NCI-H2081 treated with DMSO at 0.1 percent for 48 hours (cell line): ENCODE data around the gene ADGRB3.
"Not testable (repeated sequence)": the region's sequence is repeated elsewhere in the genome, so short reads cannot be mapped to it uniquely, and the experiment has no call there.

ENCODE experiments used
- DNase-seq: peaks from one replicate; lab custom pipeline; 2025; lab: John Stamatoyannopoulos, UW

Gene ADGRB3

GRCh38 chr6:68790128-68790527 lies 155.0 kb downstream of the ADGRB3 start:
- DNase-seq = not testable (repeated sequence)

GRCh38 chr6:68814976-68815375 lies 179.9 kb downstream of the ADGRB3 start:
- DNase-seq = not testable (repeated sequence)

GRCh38 chr6:68826501-68826900 lies 191.4 kb downstream of the ADGRB3 start:
- no peak for DNase-seq

GRCh38 chr6:68834551-68834950 lies 199.5 kb downstream of the ADGRB3 start:
- no peak for DNase-seq

GRCh38 chr6:68838571-68838970 lies 203.5 kb downstream of the ADGRB3 start:
- no peak for DNase-seq

- DNase-seq = no peak
These were observed 217.7 kb downstream of the ADGRB3 start for GRCh38 chr6:68852791-68853190.

GRCh38 chr6:68859233-68859632 lies 224.2 kb downstream of the ADGRB3 start:
- no peak for DNase-seq

GRCh38 chr6:68868646-68869045 lies 233.6 kb downstream of the ADGRB3 start:
- no peak for DNase-seq

- no peak for DNase-seq
These were observed 238.2 kb downstream of the ADGRB3 start for GRCh38 chr6:68873236-68873635.

- DNase-seq = no peak
These were observed 239.7 kb downstream of the ADGRB3 start for GRCh38 chr6:68874747-68875146.

- no peak for DNase-seq
These were observed 240.3 kb downstream of the ADGRB3 start for GRCh38 chr6:68875403-68875802.

GRCh38 chr6:68876792-68877493 lies 241.9 kb downstream of the ADGRB3 start:
- DNase-seq = no peak

GRCh38 chr6:68880050-68880813 lies 245.2 kb downstream of the ADGRB3 start:
- DNase-seq = no peak

GRCh38 chr6:68883325-68883724 lies 248.2 kb downstream of the ADGRB3 start:
- not testable (repeated sequence) for DNase-seq

GRCh38 chr6:68891419-68891818 lies 256.3 kb downstream of the ADGRB3 start:
- DNase-seq = no peak

GRCh38 chr6:68892452-68892851 lies 257.4 kb downstream of the ADGRB3 start:
- no peak for DNase-seq

GRCh38 chr6:68895929-68896328 lies 260.8 kb downstream of the ADGRB3 start:
- no peak for DNase-seq

GRCh38 chr6:68901044-68901443 lies 266.0 kb downstream of the ADGRB3 start:
- no peak for DNase-seq

- DNase-seq = no peak
These were observed 276.3 kb downstream of the ADGRB3 start for GRCh38 chr6:68911334-68911733.

- DNase-seq = no peak
These were observed 276.7 kb downstream of the ADGRB3 start for GRCh38 chr6:68911811-68912210.

- DNase-seq = not testable (repeated sequence)
These were observed 277.7 kb downstream of the ADGRB3 start for GRCh38 chr6:68912805-68913204.

GRCh38 chr6:68915586-68915985 lies 280.5 kb downstream of the ADGRB3 start:
- DNase-seq = no peak

- DNase-seq = no peak
These were observed 284.5 kb downstream of the ADGRB3 start for GRCh38 chr6:68919537-68919936.

GRCh38 chr6:68941345-68941744 lies 306.3 kb downstream of the ADGRB3 start:
- DNase-seq = no peak
